ENCODE results near the gene TDRD3.

GRCh38 chr13:60431108-60431700, 34.2 kb downstream of the TDRD3 start:
- peak; percentile 73 to 98 for TF ChIP-seq CTCF (conservative IDR thresholded peaks at IDR 0.05; ENCODE audit: low read depth in 2 of 2)
- no peak for TF ChIP-seq POLR2AphosphoS5 (IDR thresholded peaks at IDR 0.05; ENCODE audit: low read depth)
- no peak for TF ChIP-seq EZH2 (IDR thresholded peaks at IDR 0.05; ENCODE audit: low read depth, unreplicated experiment)
- no peak for TF ChIP-seq CREB1 (CRISPR knock-in tag; IDR thresholded peaks at IDR 0.05; ENCODE audit: low read depth)
- TF ChIP-seq EZH2phosphoT487 (IDR thresholded peaks at IDR 0.05; ENCODE audit: unreplicated experiment), result no peak
- TF ChIP-seq JUNB (IDR thresholded peaks at IDR 0.05; ENCODE audit: unreplicated experiment), result no peak
- no peak for TF ChIP-seq ZNF114 (CRISPR knock-in tag; IDR thresholded peaks at IDR 0.05)
- TF ChIP-seq REST (IDR thresholded peaks at IDR 0.05; ENCODE audit: unreplicated experiment), result no peak
- no peak for TF ChIP-seq ETS1 (IDR thresholded peaks at IDR 0.05)
- no peak for TF ChIP-seq STAT1 (IDR thresholded peaks at IDR 0.05; ENCODE audit: unreplicated experiment)
- no peak for TF ChIP-seq NANOG (IDR thresholded peaks at IDR 0.05; ENCODE audit: borderline replicate concordance)

Data from GM23338 (cell line).